GM10266 (cell line): ENCODE data around the gene CMTM7.
"Not testable (repeated sequence)": the region's sequence is repeated elsewhere in the genome, so short reads cannot be mapped to it uniquely, and the experiment has no call there.

Experiments
- DNase-seq: peaks from one replicate; pipeline ENCODE4 v3.0.0; 2012; ENCODE audit errors: extremely low spot score
- TF ChIP-seq, protein P1 (sequence below): IDR thresholded peaks from 2 replicates; pipeline ENCODE4 v1.5.1; 2012; ENCODE audit warnings: mild to moderate bottlenecking, low read depth; ENCODE audit not compliant: control insufficient read depth, insufficient read depth; ENCODE audit errors: missing control alignments

The CMTM7 gene

DNA sequence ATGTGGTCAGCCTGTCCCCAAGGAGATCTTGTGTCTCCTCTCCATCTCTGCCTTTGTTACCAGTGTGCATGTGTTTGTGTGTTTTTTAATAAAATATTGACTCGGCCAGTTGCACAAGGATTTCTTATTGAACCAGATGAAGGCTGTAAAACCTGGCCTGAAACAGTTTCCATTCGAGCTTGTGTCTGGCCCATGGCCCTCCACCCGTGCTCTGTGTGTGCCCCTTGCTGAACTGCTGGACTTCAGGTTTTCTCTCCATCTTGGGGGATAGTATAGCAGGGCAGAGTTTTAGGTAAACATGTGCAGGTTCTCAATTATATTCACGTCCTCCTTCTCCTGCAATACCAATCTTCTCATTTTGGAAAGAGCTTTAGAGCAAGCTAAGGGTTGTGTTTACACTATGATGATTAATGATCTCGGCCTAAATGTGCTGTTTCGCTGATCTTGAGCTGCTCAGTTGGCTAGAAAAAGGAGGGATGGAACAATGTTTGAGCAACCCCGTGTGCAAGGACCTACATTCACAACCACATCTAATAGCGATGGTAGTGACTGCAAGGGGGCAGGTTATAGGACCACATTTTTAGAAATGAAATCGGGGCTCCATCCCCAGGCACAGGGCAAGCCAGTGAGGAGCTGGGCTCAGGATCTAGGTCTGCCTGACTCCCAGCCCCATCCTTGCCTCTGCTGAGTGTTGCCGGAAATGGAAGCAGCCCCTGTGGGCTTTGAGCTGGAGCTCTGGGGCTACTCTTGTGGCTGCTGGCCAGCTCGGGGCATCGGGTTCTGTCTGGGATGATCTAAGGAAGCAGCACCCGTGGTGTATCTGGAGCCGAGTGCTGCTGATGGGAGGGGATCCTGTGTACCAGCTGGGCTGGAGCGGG is 63.3 kb downstream of the CMTM7 start:
- DNase-seq, result no peak
- TF ChIP-seq, protein P1, sequence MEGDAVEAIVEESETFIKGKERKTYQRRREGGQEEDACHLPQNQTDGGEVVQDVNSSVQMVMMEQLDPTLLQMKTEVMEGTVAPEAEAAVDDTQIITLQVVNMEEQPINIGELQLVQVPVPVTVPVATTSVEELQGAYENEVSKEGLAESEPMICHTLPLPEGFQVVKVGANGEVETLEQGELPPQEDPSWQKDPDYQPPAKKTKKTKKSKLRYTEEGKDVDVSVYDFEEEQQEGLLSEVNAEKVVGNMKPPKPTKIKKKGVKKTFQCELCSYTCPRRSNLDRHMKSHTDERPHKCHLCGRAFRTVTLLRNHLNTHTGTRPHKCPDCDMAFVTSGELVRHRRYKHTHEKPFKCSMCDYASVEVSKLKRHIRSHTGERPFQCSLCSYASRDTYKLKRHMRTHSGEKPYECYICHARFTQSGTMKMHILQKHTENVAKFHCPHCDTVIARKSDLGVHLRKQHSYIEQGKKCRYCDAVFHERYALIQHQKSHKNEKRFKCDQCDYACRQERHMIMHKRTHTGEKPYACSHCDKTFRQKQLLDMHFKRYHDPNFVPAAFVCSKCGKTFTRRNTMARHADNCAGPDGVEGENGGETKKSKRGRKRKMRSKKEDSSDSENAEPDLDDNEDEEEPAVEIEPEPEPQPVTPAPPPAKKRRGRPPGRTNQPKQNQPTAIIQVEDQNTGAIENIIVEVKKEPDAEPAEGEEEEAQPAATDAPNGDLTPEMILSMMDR, result no peak

GRCh38 chr3:32455609-32456428 is 64.2 kb downstream of the CMTM7 start:
- DNase-seq, result no peak
- TF ChIP-seq, protein P1, result no peak

DNA sequence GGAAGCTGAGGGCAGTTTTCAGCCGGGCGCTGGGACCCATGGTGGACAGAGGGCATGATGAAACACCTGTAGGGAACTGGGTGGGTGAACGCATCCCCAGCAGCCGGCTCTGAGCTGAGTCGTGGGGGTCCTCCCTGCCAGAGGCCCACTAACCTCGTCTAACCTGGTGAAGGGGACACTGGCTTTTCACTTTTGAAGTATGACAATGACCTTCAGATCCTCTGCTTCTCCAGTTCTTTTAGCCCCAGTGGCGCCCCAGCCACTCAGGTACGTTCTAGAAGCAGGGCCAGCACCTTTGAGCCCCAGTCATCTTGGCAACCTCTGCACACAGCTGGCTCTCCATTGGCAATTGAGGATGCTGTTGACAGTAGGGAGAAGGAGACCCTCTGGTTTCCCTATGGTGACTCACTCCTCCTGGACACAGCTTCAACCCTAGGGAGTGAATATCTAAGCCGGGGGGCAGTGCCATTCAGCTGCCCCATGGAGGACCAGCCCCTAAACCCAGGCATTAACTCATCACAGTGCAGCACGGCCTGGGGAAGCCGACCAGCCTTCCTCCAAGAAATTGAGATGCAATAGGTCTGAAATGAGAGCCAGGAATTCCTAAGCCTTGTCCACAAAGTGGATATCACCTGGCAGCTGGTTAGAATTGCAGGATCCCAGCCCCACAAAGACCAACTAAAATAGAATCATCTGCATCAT is 64.9 kb downstream of the CMTM7 start:
- DNase-seq, result no peak
- TF ChIP-seq, protein P1, result no peak

GRCh38 chr3:32457971-32458471 is 66.4 kb downstream of the CMTM7 start:
- no peak for DNase-seq
- TF ChIP-seq, protein P1, result no peak

DNA sequence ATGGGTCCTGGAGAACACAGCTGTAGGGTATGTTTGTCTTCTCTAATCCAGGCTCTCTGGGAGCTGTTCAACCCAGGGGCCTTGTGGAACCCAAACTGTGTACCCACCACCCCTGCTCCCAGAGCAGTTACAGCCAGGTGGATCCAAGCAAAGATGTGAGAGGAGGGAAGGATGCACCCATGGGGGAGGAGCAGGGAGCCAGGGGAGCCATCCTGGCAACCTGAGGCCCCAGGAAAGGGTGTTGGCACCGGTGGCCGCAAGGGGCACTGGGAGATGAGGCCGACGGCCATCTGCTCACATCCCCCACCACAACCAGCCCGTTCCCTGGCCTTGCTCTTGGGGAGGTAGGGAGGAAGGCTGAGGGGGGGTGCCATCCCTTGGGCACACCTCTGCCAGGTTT is 67.8 kb downstream of the CMTM7 start:
- no peak for DNase-seq
- TF ChIP-seq, protein P1, result no peak

DNA sequence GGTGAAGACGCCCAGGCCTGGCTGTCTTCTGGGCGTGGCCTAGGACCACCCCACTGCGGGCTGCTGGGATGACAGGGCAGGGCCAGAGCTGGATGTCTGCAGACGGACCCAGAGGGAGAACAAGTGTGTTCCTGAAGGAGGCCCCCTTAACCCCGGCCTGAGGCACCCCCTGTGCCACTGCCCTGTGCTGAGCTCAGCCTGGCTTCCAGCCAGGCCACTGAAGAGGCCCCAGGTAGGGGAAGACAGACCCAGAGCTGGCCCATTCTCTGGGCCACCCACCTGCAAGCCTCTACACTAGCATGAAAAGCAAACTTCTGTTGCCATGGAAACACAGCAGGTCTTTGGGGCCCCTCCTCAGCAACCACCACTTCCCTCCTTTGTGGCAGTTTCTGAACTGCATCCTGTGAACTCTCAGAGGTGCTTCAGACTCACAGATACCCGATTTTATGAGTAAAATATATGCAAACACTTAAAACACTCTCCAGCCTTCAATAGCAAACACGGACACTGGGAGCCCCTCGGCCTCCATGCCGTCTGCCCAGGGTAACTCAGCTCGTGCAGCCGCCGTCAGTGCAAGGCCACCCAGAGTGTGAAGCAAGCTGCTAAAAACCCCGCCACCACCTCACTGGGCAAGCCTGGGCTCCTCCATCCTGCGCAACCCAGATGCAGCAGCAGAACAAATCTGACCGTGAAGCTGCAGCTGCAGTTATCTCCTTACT is 68.5 kb downstream of the CMTM7 start:
- peak; percentile 68 for DNase-seq
- TF ChIP-seq, protein P1, result no peak

DNA sequence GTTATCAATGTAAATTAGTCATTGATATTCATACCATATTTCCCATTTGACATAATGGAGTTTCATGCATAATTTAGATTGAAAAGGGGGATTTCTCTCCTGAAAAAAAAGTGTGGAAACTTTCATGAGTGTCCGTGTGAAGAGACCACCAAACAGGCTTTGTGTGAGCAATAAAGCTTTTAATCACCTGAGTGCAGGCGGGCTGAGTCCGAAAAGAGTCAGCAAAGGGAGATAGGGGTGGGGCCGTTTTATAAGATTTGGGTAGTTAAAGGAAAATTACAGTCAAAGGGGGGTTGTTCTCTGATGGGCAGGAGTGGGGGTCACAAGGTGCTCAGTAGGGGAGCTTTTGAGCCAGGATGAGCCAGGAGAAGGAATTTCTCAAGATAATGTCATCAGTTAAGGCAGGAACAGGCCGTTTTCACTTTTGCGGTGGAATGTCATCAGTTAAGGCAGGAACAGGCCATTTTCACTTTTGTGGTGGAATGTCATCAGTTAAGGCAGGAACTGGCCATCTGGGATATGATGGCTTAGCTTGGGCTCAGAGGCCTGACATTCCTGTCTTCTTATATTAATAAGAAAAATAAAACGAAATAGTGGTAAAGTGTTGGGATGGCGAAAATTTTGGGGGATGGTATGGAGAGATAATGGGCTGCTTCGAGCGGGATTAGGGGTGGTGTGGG is 69.3 kb downstream of the CMTM7 start:
- DNase-seq, result not testable (repeated sequence)

DNA sequence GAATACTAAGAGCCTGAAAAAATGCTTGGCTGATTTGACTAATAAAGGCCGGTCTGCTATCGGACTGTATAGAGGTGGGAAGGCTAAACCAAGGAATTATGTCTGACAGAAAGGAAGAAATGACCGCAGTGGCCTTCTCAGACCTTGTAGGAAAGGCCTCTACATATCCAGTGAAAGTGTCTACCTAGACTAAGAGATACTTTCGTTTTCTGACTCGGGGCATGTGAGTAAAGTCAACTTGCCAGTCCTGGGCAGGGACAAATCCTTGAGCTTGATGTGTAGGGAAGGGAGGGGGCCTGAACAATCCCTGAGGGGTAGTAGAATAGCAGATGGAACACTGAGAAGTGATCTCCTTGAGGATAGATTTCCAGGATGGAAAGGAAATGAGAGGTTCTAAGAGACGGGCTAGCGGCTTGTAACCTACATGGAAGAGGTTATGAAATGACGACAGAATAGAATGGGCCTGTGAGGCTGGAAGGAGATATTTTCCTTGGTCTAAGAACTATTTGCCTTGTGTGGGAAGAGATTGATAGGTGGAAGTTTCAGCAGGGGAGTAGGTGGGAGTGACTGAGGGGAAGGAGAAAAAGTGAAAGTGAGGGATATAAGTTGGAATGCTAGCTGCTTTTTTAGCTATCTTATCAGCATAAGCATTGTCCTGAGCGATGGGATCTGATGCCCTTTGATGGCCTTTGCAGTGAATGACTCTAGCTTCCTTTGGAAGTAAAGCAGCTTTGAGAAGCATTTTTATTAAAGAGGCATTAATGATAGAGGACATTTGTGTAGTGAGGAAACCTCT is 70.7 kb downstream of the CMTM7 start:
- not testable (repeated sequence) for DNase-seq

GRCh38 chr3:32463415-32463814 is 71.8 kb downstream of the CMTM7 start:
- not testable (repeated sequence) for DNase-seq
